GM21723 (cell line): ENCODE results near the gene DYSF.

ENCODE experiments used
- ATAC-seq: cut with Tn5 transposase; IDR thresholded peaks from one replicate; pipeline ENCODE4 v1.9.1; 2021; ENCODE audit warnings: mild to moderate bottlenecking, moderate library complexity; ENCODE audit not compliant: unreplicated experiment

DYSF gene

GRCh38 chr2:71548646-71549425, 95.5 kb downstream of the DYSF start:
- no peak for ATAC-seq

- ATAC-seq: no peak
Measured at GRCh38 chr2:71550801-71551630, 97.7 kb downstream of the DYSF start.

GRCh38 chr2:71551631-71551915, 98.2 kb downstream of the DYSF start:
- ATAC-seq: no peak

- ATAC-seq: no peak
Measured at GRCh38 chr2:71552356-71552755, 99.0 kb downstream of the DYSF start.

GRCh38 chr2:71552861-71553301, 99.5 kb downstream of the DYSF start:
- no peak for ATAC-seq

GRCh38 chr2:71554028-71554705, 100.8 kb downstream of the DYSF start:
- no peak for ATAC-seq

GRCh38 chr2:71554706-71555056, 101.3 kb downstream of the DYSF start:
- ATAC-seq: no peak

GRCh38 chr2:71555798-71556454, 102.6 kb downstream of the DYSF start:
- no peak for ATAC-seq

- ATAC-seq: no peak
Measured at GRCh38 chr2:71556692-71557250, 103.4 kb downstream of the DYSF start.

- ATAC-seq: no peak
Measured at GRCh38 chr2:71557321-71557720, 104.0 kb downstream of the DYSF start.

- ATAC-seq: no peak
Measured at GRCh38 chr2:71558300-71559051, 105.1 kb downstream of the DYSF start.

GRCh38 chr2:71559080-71559827, 105.9 kb downstream of the DYSF start:
- no peak for ATAC-seq

GRCh38 chr2:71559828-71560637, 106.7 kb downstream of the DYSF start:
- ATAC-seq: no peak

GRCh38 chr2:71560638-71561011, 107.3 kb downstream of the DYSF start:
- no peak for ATAC-seq

GRCh38 chr2:71561441-71562267, 108.3 kb downstream of the DYSF start:
- ATAC-seq: no peak

- ATAC-seq: no peak
Measured at GRCh38 chr2:71562518-71562917, 109.2 kb downstream of the DYSF start.

GRCh38 chr2:71563872-71564271, 110.5 kb downstream of the DYSF start:
- no peak for ATAC-seq

GRCh38 chr2:71564361-71564760, 111.0 kb downstream of the DYSF start:
- no peak for ATAC-seq
